ENCODE results near the gene PXMP2.

The PXMP2 gene

DNA sequence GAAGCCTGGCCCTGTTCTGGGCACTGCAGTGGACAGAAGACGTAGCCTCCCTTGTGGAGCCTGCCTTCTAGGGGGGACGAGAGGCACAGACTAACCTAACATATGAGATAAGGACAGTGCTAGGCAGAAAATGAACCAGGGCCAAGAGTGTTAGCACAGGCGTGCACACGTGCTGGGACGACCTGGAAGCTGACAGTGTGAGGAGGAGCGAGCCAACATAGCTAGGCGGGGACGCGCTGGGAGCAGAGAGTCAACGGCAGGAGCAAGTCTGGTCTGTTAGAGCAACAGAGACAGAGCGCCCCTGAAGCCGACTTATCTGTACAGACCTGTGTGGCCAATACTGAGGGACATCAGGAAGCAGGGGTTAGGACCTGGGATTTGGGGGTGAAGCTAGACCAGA, 8.0 kb downstream of the PXMP2 start:
- DNase-seq = no peak

DNA sequence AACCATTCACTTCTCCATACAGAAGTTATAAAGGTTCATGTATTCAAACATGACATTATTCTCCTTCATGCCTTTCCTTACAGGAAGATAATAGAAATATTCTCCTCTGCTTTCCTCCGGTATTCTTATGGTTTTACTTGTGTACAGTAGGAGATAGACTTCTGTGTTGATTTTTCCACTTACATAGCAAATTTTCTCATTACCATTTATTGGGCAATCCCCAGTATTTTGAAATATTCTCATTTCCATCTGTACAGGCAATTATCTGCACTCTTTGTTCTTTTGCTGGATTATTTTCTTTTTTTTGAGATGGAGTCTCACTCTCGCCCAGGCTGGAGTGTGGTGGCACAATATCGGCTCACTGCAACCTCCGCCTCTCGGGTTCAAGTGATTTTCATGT, 11.0 kb downstream of the PXMP2 start:
- DNase-seq = no peak

GRCh38 chr12:132700212-132700822, 12.9 kb downstream of the PXMP2 start:
- no peak for DNase-seq

GRCh38 chr12:132702640-132703039, 15.3 kb downstream of the PXMP2 start:
- DNase-seq = no peak

GRCh38 chr12:132703641-132704040, 16.3 kb downstream of the PXMP2 start:
- DNase-seq = no peak

DNA sequence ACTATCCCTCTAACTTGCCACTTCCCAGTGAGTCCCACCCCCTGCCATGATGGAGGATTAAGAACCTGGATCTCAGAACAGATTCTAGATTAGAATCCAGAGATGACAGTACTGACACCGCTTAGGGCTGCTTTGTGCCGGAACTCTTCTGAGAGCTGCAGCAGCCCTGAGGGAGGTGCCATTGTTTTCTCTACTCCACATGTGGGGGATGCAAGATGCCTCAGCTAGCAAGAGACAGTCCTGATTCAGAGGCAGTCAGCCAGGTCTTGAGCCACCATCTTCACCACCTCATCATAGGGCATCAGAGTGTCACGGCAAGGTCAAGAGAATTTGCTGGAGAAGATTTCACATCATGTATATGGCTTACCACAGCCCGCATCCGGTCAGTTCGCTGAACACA, 19.9 kb downstream of the PXMP2 start:
- no peak for DNase-seq

GRCh38 chr12:132708150-132708549, 20.8 kb downstream of the PXMP2 start:
- no peak for DNase-seq

- DNase-seq = no peak
These were observed 22.6 kb downstream of the PXMP2 start for GRCh38 chr12:132710043-132710404.

DNA sequence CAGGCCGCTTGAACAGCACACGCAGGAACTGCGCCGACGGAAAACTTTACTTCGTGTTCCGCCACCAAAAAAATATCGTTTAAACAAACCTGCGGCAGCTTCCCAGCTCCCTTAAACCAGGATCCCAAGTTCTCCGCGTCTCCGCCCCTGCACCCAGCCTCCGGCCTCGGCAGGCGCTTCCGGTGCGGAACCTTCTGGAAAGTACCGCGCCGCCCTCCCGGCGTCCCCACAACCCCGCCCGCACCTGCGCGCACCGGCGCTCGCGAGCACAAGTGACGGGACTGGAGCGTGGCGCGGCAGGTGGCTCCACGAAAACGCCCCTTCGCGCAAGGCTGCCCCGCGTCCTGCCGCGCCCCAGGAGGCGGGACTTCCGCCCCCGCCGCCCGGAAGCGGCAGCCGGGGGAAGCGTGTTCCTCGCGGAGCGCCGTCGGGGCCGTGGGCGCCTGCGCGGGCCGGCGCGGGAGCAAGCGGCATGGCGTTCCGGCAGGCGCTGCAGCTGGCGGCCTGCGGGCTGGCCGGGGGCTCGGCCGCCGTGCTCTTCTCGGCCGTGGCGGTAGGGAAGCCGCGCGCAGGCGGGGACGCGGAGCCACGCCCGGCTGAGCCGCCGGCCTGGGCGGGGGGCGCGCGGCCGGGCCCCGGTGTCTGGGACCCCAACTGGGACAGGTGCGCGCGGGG, 23.2 kb downstream of the PXMP2 start, which contains the start of gene PGAM5:
TSS of gene PGAM5 (plus strand) at position 438 of the 675 bp plus-strand sequence. CDS start at position 473, 35 bp downstream.
- DNase-seq = peak; percentile 95

DNA sequence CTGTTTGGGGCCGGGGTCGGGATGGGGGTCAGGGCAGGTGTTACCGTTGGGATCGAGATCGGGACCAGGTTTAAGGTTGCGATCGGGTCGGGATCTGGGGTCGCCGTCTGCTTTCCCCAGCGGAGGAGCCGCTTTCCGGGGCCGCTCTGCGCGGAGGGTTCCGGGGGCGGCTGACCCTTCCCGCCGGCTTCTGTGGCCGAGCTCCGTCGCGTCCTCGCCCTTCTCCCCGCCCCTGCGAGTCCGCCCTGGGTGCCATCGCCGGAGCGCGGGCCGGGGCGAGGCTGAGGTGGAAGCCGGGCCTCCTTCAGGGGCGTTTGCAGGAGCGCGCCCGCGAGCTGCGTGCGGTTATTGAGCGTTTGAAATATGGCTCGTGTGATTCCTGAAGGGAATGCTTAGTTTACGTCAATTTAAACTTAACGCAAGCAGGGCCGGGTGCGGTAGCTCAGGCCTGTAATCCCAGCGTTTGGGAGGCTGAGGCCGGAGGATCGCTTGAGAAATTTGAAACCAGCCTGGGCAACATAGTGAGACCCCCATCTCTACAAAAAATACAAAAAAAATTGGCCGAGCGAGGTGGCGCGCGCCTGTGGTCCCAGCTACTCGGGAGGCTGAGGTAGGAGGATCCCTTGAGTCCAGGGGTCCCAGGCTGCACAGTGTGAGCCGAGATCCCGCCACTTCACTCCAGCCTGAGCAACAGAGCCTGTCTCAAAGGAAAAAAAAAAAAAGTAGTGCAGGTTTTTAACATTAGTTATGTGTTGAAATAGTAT, 23.9 kb downstream of the PXMP2 start:
- DNase-seq = peak; percentile 19

- no peak for DNase-seq
These were observed 25.7 kb downstream of the PXMP2 start for GRCh38 chr12:132713123-132713522.

DNA sequence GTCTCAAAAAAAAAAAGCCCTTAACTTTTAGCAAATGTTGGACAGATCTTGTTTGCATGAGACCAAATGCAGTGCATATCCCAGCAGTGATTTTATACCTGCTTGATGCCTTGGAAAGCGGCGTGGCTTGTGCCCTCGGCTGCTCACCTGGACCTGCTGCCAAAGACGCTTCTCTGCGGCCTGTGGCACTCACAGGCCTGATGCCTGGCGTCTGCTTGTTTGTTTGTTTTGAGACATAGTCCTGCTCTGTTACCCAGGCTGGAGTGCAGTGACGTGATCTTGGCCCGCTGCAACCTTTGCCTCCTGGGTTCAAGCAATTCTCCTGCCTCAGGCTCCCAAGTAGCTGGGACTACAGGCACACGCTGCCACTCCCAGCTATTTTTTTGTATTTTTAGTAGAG, 28.5 kb downstream of the PXMP2 start:
- no peak for DNase-seq

GRCh38 chr12:132716356-132716755, 29.0 kb downstream of the PXMP2 start:
- no peak for DNase-seq

GRCh38 chr12:132717011-132717410, 29.6 kb downstream of the PXMP2 start:
- DNase-seq = no peak

GRCh38 chr12:132717531-132718387, 30.4 kb downstream of the PXMP2 start:
- DNase-seq = no peak

GRCh38 chr12:132718644-132719043, 31.3 kb downstream of the PXMP2 start:
- DNase-seq = no peak

- no peak for DNase-seq
These were observed 32.0 kb downstream of the PXMP2 start for GRCh38 chr12:132719141-132719953.

- no peak for DNase-seq
These were observed 32.6 kb downstream of the PXMP2 start for GRCh38 chr12:132719954-132720324.

- no peak for DNase-seq
These were observed 33.4 kb downstream of the PXMP2 start for GRCh38 chr12:132720606-132721345.

DNA sequence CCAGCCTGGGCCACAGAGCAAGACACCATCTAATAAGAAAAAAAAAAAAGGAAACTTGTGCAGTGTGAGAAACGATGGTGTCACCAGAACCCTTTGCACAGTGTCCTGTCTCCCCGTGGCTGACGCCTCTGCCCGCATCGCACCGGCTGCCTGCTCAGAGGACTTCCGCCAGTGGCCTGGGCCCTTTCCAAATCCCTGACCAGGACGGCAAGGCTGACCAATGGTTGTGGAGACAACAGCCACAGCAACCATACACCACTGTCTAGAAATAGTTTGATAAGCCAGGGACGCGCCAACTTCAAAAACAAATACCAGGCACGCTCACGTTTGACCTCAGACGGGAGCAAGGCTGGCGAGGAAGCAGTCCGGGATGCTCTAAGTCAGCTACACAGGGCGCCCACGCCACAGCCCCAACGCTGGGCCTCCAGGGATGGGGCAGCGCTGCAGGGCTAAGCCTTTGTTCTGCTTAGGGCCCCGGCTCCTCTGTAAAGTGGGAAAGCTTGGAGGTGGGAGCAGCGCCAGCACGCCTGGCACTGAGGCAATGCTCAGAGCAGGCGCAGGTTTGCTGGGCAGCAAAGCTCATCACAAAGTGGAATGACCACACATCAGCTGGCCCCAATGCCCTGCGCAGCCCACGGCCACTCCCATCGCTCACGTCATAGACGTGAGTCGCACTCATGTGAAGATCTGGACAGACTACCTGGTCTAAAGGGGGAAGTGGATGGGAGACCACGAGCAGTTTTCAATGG, 35.8 kb downstream of the PXMP2 start:
- no peak for DNase-seq

- DNase-seq = no peak
These were observed 36.4 kb downstream of the PXMP2 start for GRCh38 chr12:132723764-132724140.
